Fibroblast of lung (primary cell): ENCODE measurements around the gene PRKAR1A. TPM values are rescaled to one million over a fixed set of nuclear protein-coding genes. Genes with fewer than 3 reads are reported as not detected.
A peak's percentile ranks its signal among the peaks of the same experiment; 100 is the strongest.

Experiments
- DNase-seq, 2 donors: peaks; one replicate each; pipeline versions ENCODE4 v3.0.0 to v3.0.0-alpha.2; 2010; ENCODE audit warnings: low read depth in 2 of 2
- H2AFZ ChIP-seq: 2 replicates; pipeline ENCODE4 v1.5.1; 2012; ENCODE audit warnings: low read length, control low read depth, inconsistent platforms
- H3K27ac ChIP-seq: 2 replicates; pipeline ENCODE4 v1.5.1; 2011; ENCODE audit warnings: low read length, control low read depth; ENCODE audit not compliant: insufficient read depth
- H3K27me3 ChIP-seq: 2 replicates; pipeline ENCODE4 v1.5.1; 2011; ENCODE audit warnings: mild to moderate bottlenecking, low read length; ENCODE audit not compliant: control insufficient read depth, insufficient read depth
- H3K36me3 ChIP-seq: 2 replicates; pipeline ENCODE4 v1.5.1; 2011; ENCODE audit warnings: low read length; ENCODE audit not compliant: control insufficient read depth, insufficient read depth
- H3K4me1 ChIP-seq: 2 replicates; pipeline ENCODE4 v1.5.1; 2011; ENCODE audit warnings: low read length; ENCODE audit not compliant: control insufficient read depth, insufficient read depth; ENCODE audit errors: extremely low read depth
- H3K4me2 ChIP-seq: 2 replicates; pipeline ENCODE4 v1.5.1; 2011; ENCODE audit warnings: low read length, control low read depth; ENCODE audit not compliant: insufficient read depth; ENCODE audit errors: extremely low read depth
- H3K4me3 ChIP-seq, 4 experiments: fragments of 200-600 bp in 1 of 4; sonication (generic) in 1 of 4; replicated peaks in 1 of 4; 2 replicates each; pipeline ENCODE4 v1.5.1; 2011 to 2016; ENCODE audit warnings: low read length in 4 of 4, low read depth in 3 of 4, mild to moderate bottlenecking in 3 of 4, control low read depth in 2 of 4, inconsistent platforms in 1 of 4, mixed read lengths in 1 of 4; ENCODE audit not compliant: insufficient read depth in 1 of 4; ENCODE audit errors: control extremely low read depth in 1 of 4
- H3K79me2 ChIP-seq: 2 replicates; pipeline ENCODE4 v1.5.1; 2012; ENCODE audit warnings: mild to moderate bottlenecking, low read length, inconsistent platforms; ENCODE audit not compliant: control insufficient read depth, insufficient read depth
- H3K9ac ChIP-seq: 2 replicates; pipeline ENCODE4 v1.5.1; 2011; ENCODE audit warnings: mild to moderate bottlenecking, low read length, control low read depth; ENCODE audit not compliant: insufficient read depth
- H3K9me3 ChIP-seq: 2 replicates; pipeline ENCODE4 v1.5.1; 2012; ENCODE audit warnings: low read depth, low read length; ENCODE audit not compliant: control insufficient read depth, insufficient read depth
- H4K20me1 ChIP-seq: 2 replicates; pipeline ENCODE4 v1.5.1; 2011; ENCODE audit warnings: low read length; ENCODE audit not compliant: control insufficient read depth, insufficient read depth; ENCODE audit errors: extremely low read depth
- CTCF ChIP-seq, 2 donors: IDR thresholded peaks in 1 of 2; conservative IDR thresholded peaks in 1 of 2; 1 replicate in 1 of 2; 2 replicates in 1 of 2; pipeline ENCODE4 v1.5.1; 2011 to 2012; ENCODE audit warnings: low read length in 2 of 2, control low read depth in 1 of 2, inconsistent platforms in 1 of 2, low read depth in 1 of 2, mild to moderate bottlenecking in 1 of 2
- EZH2 ChIP-seq: IDR thresholded peaks from 2 replicates; pipeline ENCODE4 v1.5.1; 2012; ENCODE audit warnings: low read length, control low read depth, mild to moderate bottlenecking; ENCODE audit errors: missing control alignments
- polyA plus RNA-seq, 2 donors: library from polyadenylated mRNA; depleted of rRNA in 1 of 2; stranded (reverse) in 1 of 2; unstranded in 1 of 2; fragments of >200 nt; gene quantifications; 2 replicates each; pipeline ENCODE4 v1.2.1, GENCODE V29; 2011 to 2012; ENCODE audit warnings: missing spikeins in 1 of 2
- total RNA-seq: library from RNA; depleted of rRNA; stranded (reverse); fragments of >200 nt; gene quantifications from 2 replicates; pipeline ENCODE4 v1.2.1, GENCODE V29; 2014

Gene PRKAR1A
- total and polyA plus RNA-seq, 2 donors (not counting 1 experiment from before 2014, with no cell fraction given), result 285 to 290 TPM

- Histone ChIP-seq H3K4me1 (no peaks in the 10 kb centered on the region), H3K79me2 (no peaks in the 10 kb centered on the region), H3K9me3 (no peaks in the 10 kb centered on the region), H3K27me3 (peaks cover 7% of the 10 kb centered on the region), H3K9ac (no peak overlapping the region), H3K4me3 (no peak overlapping the region), H3K36me3 (no peaks in the 10 kb centered on the region), H2AFZ (no peak overlapping the region), H3K27ac (no peak overlapping the region), H3K4me2 (no peak overlapping the region), H4K20me1 (no peaks in the 10 kb centered on the region)
- TF ChIP-seq CTCF (conservative IDR thresholded peaks at IDR 0.05 in 1 of 2, IDR thresholded peaks at IDR 0.05 in 1 of 2; ENCODE audit: low read depth in 1 of 2, low read length in 2 of 2) (no peak), EZH2 (no peak)
- no peak for DNase-seq
These were observed 84.2 kb downstream of the PRKAR1A start for GRCh38 chr17:68596411-68596945.

- H2AFZ ChIP-seq, result no peak overlapping the region
- H4K20me1 ChIP-seq, result no peaks in the 10 kb centered on the region
- H3K4me3 ChIP-seq, result peak overlapping the region in 1 of 4 experiments; percentile 65
- no peaks in the 10 kb centered on the region for H3K4me1 ChIP-seq
- no peak overlapping the region for H3K4me2 ChIP-seq
- DNase-seq, result no peak
- H3K9ac ChIP-seq, result no peak overlapping the region
- no peak overlapping the region for H3K27ac ChIP-seq
- no peaks in the 10 kb centered on the region for H3K79me2 ChIP-seq
- no peak for TF ChIP-seq EZH2
- no peak for TF ChIP-seq CTCF (conservative IDR thresholded peaks at IDR 0.05 in 1 of 2, IDR thresholded peaks at IDR 0.05 in 1 of 2; ENCODE audit: low read depth in 1 of 2, low read length in 2 of 2)
- H3K36me3 ChIP-seq, result no peaks in the 10 kb centered on the region
- peaks cover 16% of the 10 kb centered on the region for H3K27me3 ChIP-seq
- no peaks in the 10 kb centered on the region for H3K9me3 ChIP-seq
These were observed 85.8 kb downstream of the PRKAR1A start for GRCh38 chr17:68598074-68598473.

GRCh38 chr17:68598545-68598961 is 86.3 kb downstream of the PRKAR1A start:
- TF ChIP-seq CTCF (conservative IDR thresholded peaks at IDR 0.05 in 1 of 2, IDR thresholded peaks at IDR 0.05 in 1 of 2; ENCODE audit: low read depth in 1 of 2, low read length in 2 of 2) (no peak), EZH2 (no peak)
- H4K20me1 ChIP-seq, result no peaks in the 10 kb centered on the region
- H3K9me3 ChIP-seq, result no peaks in the 10 kb centered on the region
- no peak overlapping the region for H3K27ac ChIP-seq
- H3K4me2 ChIP-seq, result no peak overlapping the region
- peak overlapping the region in 1 of 4 experiments; percentile 65 for H3K4me3 ChIP-seq
- H2AFZ ChIP-seq, result no peak overlapping the region
- no peaks in the 10 kb centered on the region for H3K79me2 ChIP-seq
- no peaks in the 10 kb centered on the region for H3K36me3 ChIP-seq
- no peak overlapping the region for H3K9ac ChIP-seq
- H3K27me3 ChIP-seq, result peaks cover 16% of the 10 kb centered on the region
- H3K4me1 ChIP-seq, result no peaks in the 10 kb centered on the region
- no peak for DNase-seq
